Measurements from ENCODE around the gene GPC6.

The GPC6 gene

GRCh38 chr13:93386116-93386515, 159.5 kb downstream of the GPC6 start:
- Histone ChIP-seq H3K36me3 (ENCODE audit: low read length) (no peaks in the 10 kb centered on the region), H3F3A (ENCODE audit: insufficient read depth) (no peaks in the 10 kb centered on the region), H3K4me3 (ENCODE audit: insufficient read depth, low read length, poor library complexity, severe bottlenecking) (no peak overlapping the region), H4K20me1 (ENCODE audit: low read depth, low read length) (no peaks in the 10 kb centered on the region), H3K9me3 (ENCODE audit: insufficient read depth, low read length) (no peaks in the 10 kb centered on the region), H3K27ac (ENCODE audit: low read depth, low read length) (no peak overlapping the region), H3K9me2 (replicated peaks; ENCODE audit: insufficient read depth, low read length) (no peaks in the 10 kb centered on the region), H3K4me2 (ENCODE audit: low read depth, low read length, poor library complexity, severe bottlenecking) (no peak overlapping the region), H2AFZ (ENCODE audit: low read depth, low read length, severe bottlenecking) (no peak overlapping the region), H3K79me2 (ENCODE audit: insufficient read depth, low read length) (no peaks in the 10 kb centered on the region), H3K9ac (ENCODE audit: low read length) (no peak overlapping the region), H3K27me3 (ENCODE audit: low read length) (no peaks in the 10 kb centered on the region)
- TF ChIP-seq CTCF (IDR thresholded peaks at IDR 0.05; ENCODE audit: insufficient read depth, low read length, poor library complexity, severe bottlenecking): no peak
- no peak for TF ChIP-seq EZH2phosphoT487 (conservative IDR thresholded peaks at IDR 0.05; ENCODE audit: low read length)

GRCh38 chr13:93388701-93389100, 162.1 kb downstream of the GPC6 start:
- Histone ChIP-seq H2AFZ (ENCODE audit: low read depth, low read length, severe bottlenecking) (no peak overlapping the region), H3K36me3 (ENCODE audit: low read length) (no peaks in the 10 kb centered on the region), H3F3A (ENCODE audit: insufficient read depth) (no peaks in the 10 kb centered on the region), H3K4me2 (ENCODE audit: low read depth, low read length, poor library complexity, severe bottlenecking) (no peak overlapping the region), H3K4me3 (ENCODE audit: insufficient read depth, low read length, poor library complexity, severe bottlenecking) (no peak overlapping the region), H3K9me3 (ENCODE audit: insufficient read depth, low read length) (no peaks in the 10 kb centered on the region), H3K9me2 (replicated peaks; ENCODE audit: insufficient read depth, low read length) (no peaks in the 10 kb centered on the region), H3K27me3 (ENCODE audit: low read length) (no peaks in the 10 kb centered on the region), H4K20me1 (ENCODE audit: low read depth, low read length) (no peaks in the 10 kb centered on the region), H3K27ac (ENCODE audit: low read depth, low read length) (no peak overlapping the region), H3K79me2 (ENCODE audit: insufficient read depth, low read length) (no peaks in the 10 kb centered on the region), H3K9ac (ENCODE audit: low read length) (no peak overlapping the region)
- TF ChIP-seq EZH2phosphoT487 (conservative IDR thresholded peaks at IDR 0.05; ENCODE audit: low read length): no peak
- TF ChIP-seq CTCF (IDR thresholded peaks at IDR 0.05; ENCODE audit: insufficient read depth, low read length, poor library complexity, severe bottlenecking): no peak

GRCh38 chr13:93397619-93398018, 171.0 kb downstream of the GPC6 start:
- Histone ChIP-seq H3K4me3 (ENCODE audit: insufficient read depth, low read length, poor library complexity, severe bottlenecking) (no peak overlapping the region), H3F3A (ENCODE audit: insufficient read depth) (no peaks in the 10 kb centered on the region), H3K36me3 (ENCODE audit: low read length) (no peaks in the 10 kb centered on the region), H4K20me1 (ENCODE audit: low read depth, low read length) (no peaks in the 10 kb centered on the region), H3K4me2 (ENCODE audit: low read depth, low read length, poor library complexity, severe bottlenecking) (no peak overlapping the region), H3K79me2 (ENCODE audit: insufficient read depth, low read length) (no peaks in the 10 kb centered on the region), H2AFZ (ENCODE audit: low read depth, low read length, severe bottlenecking) (no peak overlapping the region), H3K27me3 (ENCODE audit: low read length) (no peaks in the 10 kb centered on the region), H3K27ac (ENCODE audit: low read depth, low read length) (no peak overlapping the region), H3K9me2 (replicated peaks; ENCODE audit: insufficient read depth, low read length) (no peaks in the 10 kb centered on the region), H3K9me3 (ENCODE audit: insufficient read depth, low read length) (no peaks in the 10 kb centered on the region), H3K9ac (ENCODE audit: low read length) (no peak overlapping the region)
- no peak for TF ChIP-seq EZH2phosphoT487 (conservative IDR thresholded peaks at IDR 0.05; ENCODE audit: low read length)
- no peak for TF ChIP-seq CTCF (IDR thresholded peaks at IDR 0.05; ENCODE audit: insufficient read depth, low read length, poor library complexity, severe bottlenecking)
